Kidney (tissue), 14 donors: Measurements from ENCODE around the gene STEAP1B. TPM values are rescaled to one million over a fixed set of nuclear protein-coding genes. Genes with fewer than 3 reads are reported as not detected.

Experiments
- DNase-seq, 5 donors: peaks; one replicate each; pipeline ENCODE4 v3.0.0-alpha.2; 2013 to 2020
- FAIRE-seq: peaks from 2 replicates; lab custom pipeline; 2012; peaks lifted over from hg19 to GRCh38; lab: Jason Lieb, UNC
- H3K27ac ChIP-seq, 2 donors: one replicate each; pipeline ENCODE4 v1.7.0; 2013; ENCODE audit warnings: low read depth in 2 of 2, low read length in 2 of 2, inconsistent platforms in 1 of 2
- H3K27me3 ChIP-seq: one replicate; pipeline ENCODE4 v1.7.1; 2013; ENCODE audit warnings: low read length, inconsistent platforms; ENCODE audit not compliant: control insufficient read depth, insufficient read depth
- H3K36me3 ChIP-seq, 3 donors: one replicate each; pipeline versions ENCODE4 v1.7.0 to v1.7.1; 2013; ENCODE audit warnings: low read length in 3 of 3, control low read depth in 1 of 3, inconsistent platforms in 1 of 3; ENCODE audit not compliant: insufficient read depth in 3 of 3, control insufficient read depth in 2 of 3
- H3K4me1 ChIP-seq, 3 donors: one replicate each; pipeline versions ENCODE4 v1.7.0 to v1.7.1; 2013; ENCODE audit warnings: low read length in 3 of 3, inconsistent platforms in 1 of 3, low read depth in 1 of 3; ENCODE audit not compliant: control insufficient read depth in 2 of 3, insufficient read depth in 2 of 3
- H3K4me3 ChIP-seq, 3 donors: one replicate each; pipeline versions ENCODE4 v1.7.0 to v1.8.1; 2013; ENCODE audit warnings: low read length in 3 of 3, control low read depth in 1 of 3, inconsistent platforms in 1 of 3
- H3K9ac ChIP-seq, 3 donors: one replicate each; pipeline versions ENCODE4 v1.7.0 to v1.7.1; 2013; ENCODE audit warnings: low read length in 3 of 3, control low read depth in 1 of 3, inconsistent platforms in 1 of 3
- H3K9me3 ChIP-seq, 3 donors: one replicate each; pipeline versions ENCODE4 v1.7.0 to v1.7.1; 2013; ENCODE audit warnings: low read length in 3 of 3, control low read depth in 1 of 3, inconsistent platforms in 1 of 3; ENCODE audit not compliant: control insufficient read depth in 2 of 3, insufficient read depth in 1 of 3
- CTCF ChIP-seq: IDR thresholded peaks from 3 replicates; pipeline ENCODE4 v1.5.1; 2012; ENCODE audit warnings: mild to moderate bottlenecking, moderate library complexity, borderline replicate concordance; ENCODE audit not compliant: insufficient read depth; ENCODE audit errors: extremely low read depth
- intact Hi-C: fragments of 100-400 bp; cut with DNase I; formaldehyde crosslinking; loops from one replicate; pipeline ENCODE4 v1.11.1; 2022
- polyA plus RNA-seq: library from polyadenylated mRNA; stranded (reverse); fragments of 350-450 nt; fragmentation: Illumina TruSeq; extraction: RNeasy Lipid Tissue Mini Kit (QIAGEN cat#74804); gene quantifications from one replicate; pipeline ENCODE4 v1.2.3, GENCODE V29; 2014; ENCODE audit warnings: low read depth, low replicate concordance; ENCODE audit not compliant: insufficient read depth
- total RNA-seq: library from RNA; stranded (reverse); fragmentation: NEBNext Ultra II Directional; extraction: Animal tissue kit (Norgen Biotek cat#: 25700); gene quantifications from one replicate; pipeline ENCODE4 v1.2.1, GENCODE V29; 2021
- donor health status: control.
- donor health status: control.
- donor health status: control.
- donor health status: control.
- donor health status: control.
- donor health status: DM: yes; HTN: yes; CAD: no.
- donor health status: Normal renal cell carcinoma (clear cell type).

The STEAP1B gene
- total and polyA plus RNA-seq, 2 donors from 2014 or later: 0.79 TPM; not detected in 1

- TF ChIP-seq CTCF: no peak
Observed at GRCh38 chr7:22372863-22373262, 127.1 kb downstream of the STEAP1B start.

GRCh38 chr7:22371878-22372277, 128.1 kb downstream of the STEAP1B start:
- no peak for TF ChIP-seq CTCF
- peaks cover 0 to 4% (median 0%) of the 10 kb centered on the region in 3 donors for H3K4me1 ChIP-seq
- FAIRE-seq (no peak), DNase-seq (no peak)
- H3K36me3 ChIP-seq: no peaks in the 10 kb centered on the region
- H3K27ac ChIP-seq: no peak overlapping the region
- intact Hi-C loops: no loop called here
- H3K9ac ChIP-seq: no peak overlapping the region
- no peaks in the 10 kb centered on the region for H3K9me3 ChIP-seq
- H3K4me3 ChIP-seq: no peak overlapping the region
- no peaks in the 10 kb centered on the region for H3K27me3 ChIP-seq

More at GRCh38 chr7:22372863-22373262, 127.1 kb downstream of the STEAP1B start:
- DNase-seq (no peak), FAIRE-seq (no peak)
- Histone ChIP-seq H3K4me3 (no peak overlapping the region), H3K27me3 (no peaks in the 10 kb centered on the region), H3K9ac (no peak overlapping the region), H3K4me1 (peaks cover 0 to 4% (median 0%) of the 10 kb centered on the region in 3 donors), H3K36me3 (no peaks in the 10 kb centered on the region), H3K27ac (no peak overlapping the region), H3K9me3 (no peaks in the 10 kb centered on the region)
- intact Hi-C loops: no loop called here

Other genes starting within 250 kb of the STEAP1B start
- 67.8 TPM for gene RAPGEF5, start 143.0 kb downstream of the STEAP1B start, total RNA-seq
- gene RAPGEF5, start 143.0 kb downstream of the STEAP1B start, polyA plus RNA-seq: 3.9 TPM
- 1.6 TPM for gene IL6, start 227.0 kb upstream of the STEAP1B start, total RNA-seq
- gene IL6, start 227.0 kb upstream of the STEAP1B start, polyA plus RNA-seq: 0.58 TPM